ENCODE measurements around the gene CPPED1. TPM values are rescaled to one million over a fixed set of nuclear protein-coding genes. Genes with fewer than 3 reads are reported as not detected.

Gene CPPED1
- total and polyA plus RNA-seq, 10 of the 15 experiments (the other 5 are each of a cell fraction or from before 2014, with no cell fraction given): 7.1 to 39.0 (median 16.0) TPM

DNA sequence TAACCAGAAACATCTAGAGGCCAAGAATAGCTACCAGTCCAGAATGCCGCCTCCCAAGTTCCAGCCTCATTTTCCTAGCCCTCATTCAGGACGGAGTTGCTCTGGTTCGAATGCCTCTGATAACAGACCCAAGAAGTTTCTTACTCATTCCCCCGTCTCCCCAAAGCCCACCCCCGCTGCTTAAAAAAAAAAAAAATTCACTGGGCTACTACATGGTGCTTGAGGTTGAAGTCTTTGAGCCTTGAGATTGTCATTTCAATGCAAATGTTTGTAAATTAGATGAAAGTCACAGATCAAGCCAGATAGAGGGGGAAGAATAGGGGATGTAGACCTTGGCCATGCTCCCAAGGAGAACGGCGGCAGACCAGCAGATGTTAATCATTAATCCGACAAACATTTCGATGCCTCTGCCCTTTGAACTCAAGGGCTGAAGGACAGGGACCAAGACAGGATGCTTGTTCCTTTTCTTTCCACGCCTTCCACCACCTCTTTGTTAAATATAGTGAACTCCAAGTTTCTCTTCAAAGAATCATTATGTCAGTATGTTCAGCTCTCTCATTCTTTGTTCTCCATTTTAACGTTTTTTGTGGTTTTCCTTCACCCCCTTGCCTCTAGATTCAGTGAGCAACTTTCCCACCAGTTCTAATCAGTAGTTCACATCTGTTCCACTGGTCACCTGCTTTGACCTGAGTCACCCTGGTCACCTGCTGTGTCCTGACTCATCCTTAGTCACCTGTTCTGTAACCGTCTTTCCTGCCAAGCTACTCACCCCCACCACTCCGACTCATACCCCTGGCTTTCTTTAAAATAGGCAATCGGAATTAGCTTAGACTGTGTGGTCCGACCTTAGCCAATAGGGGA is 190.3 kb downstream of the CPPED1 start (continued):
- TF ChIP-seq, protein P1, sequence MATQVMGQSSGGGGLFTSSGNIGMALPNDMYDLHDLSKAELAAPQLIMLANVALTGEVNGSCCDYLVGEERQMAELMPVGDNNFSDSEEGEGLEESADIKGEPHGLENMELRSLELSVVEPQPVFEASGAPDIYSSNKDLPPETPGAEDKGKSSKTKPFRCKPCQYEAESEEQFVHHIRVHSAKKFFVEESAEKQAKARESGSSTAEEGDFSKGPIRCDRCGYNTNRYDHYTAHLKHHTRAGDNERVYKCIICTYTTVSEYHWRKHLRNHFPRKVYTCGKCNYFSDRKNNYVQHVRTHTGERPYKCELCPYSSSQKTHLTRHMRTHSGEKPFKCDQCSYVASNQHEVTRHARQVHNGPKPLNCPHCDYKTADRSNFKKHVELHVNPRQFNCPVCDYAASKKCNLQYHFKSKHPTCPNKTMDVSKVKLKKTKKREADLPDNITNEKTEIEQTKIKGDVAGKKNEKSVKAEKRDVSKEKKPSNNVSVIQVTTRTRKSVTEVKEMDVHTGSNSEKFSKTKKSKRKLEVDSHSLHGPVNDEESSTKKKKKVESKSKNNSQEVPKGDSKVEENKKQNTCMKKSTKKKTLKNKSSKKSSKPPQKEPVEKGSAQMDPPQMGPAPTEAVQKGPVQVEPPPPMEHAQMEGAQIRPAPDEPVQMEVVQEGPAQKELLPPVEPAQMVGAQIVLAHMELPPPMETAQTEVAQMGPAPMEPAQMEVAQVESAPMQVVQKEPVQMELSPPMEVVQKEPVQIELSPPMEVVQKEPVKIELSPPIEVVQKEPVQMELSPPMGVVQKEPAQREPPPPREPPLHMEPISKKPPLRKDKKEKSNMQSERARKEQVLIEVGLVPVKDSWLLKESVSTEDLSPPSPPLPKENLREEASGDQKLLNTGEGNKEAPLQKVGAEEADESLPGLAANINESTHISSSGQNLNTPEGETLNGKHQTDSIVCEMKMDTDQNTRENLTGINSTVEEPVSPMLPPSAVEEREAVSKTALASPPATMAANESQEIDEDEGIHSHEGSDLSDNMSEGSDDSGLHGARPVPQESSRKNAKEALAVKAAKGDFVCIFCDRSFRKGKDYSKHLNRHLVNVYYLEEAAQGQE (IDR thresholded peaks at IDR 0.05; ENCODE audit: low read depth, low read length): no peak
- TF ChIP-seq NFXL1 (IDR thresholded peaks at IDR 0.05; ENCODE audit: borderline replicate concordance) (no peak), RB1 (IDR thresholded peaks at IDR 0.05; ENCODE audit: borderline replicate concordance) (no peak), PAX8 (IDR thresholded peaks at IDR 0.05) (no peak), ZNF384 (IDR thresholded peaks at IDR 0.05; ENCODE audit: borderline replicate concordance, low read depth, low read length) (peak; percentile 82), MTA2 (IDR thresholded peaks at IDR 0.05; ENCODE audit: low read depth) (peak; percentile 92), JUNB (IDR thresholded peaks at IDR 0.05) (peak; percentile 67), MYB (IDR thresholded peaks at IDR 0.05; ENCODE audit: borderline replicate concordance, low read depth, low read length) (peak; percentile 84; the same call in 1 of the 2 replicates), SPI1 (IDR thresholded peaks at IDR 0.05; ENCODE audit: borderline replicate concordance, insufficient read depth, low read depth, low read length) (no peak), MAX (IDR thresholded peaks at IDR 0.05; ENCODE audit: low read depth, low read length) (no peak), POU2F2 (IDR thresholded peaks at IDR 0.05; ENCODE audit: borderline replicate concordance, low read depth, low read length) (peak; percentile 24; the same call in 1 of the 3 replicates), BACH1 (IDR thresholded peaks at IDR 0.05; ENCODE audit: borderline replicate concordance) (peak; percentile 78; the same call in 1 of the 2 replicates), EGR1 (IDR thresholded peaks at IDR 0.05; ENCODE audit: borderline replicate concordance in 1 of 2, low read depth in 2 of 2, low read length in 2 of 2) (no peak), POLR2A (IDR thresholded peaks at IDR 0.05; ENCODE audit: low read depth, low read length) (no peak), RCOR1 (conservative IDR thresholded peaks at IDR 0.05; ENCODE audit: low read depth, low read length) (no peak), ETV6 (conservative IDR thresholded peaks at IDR 0.05 in 1 of 2, IDR thresholded peaks at IDR 0.05 in 1 of 2; ENCODE audit: borderline replicate concordance in 1 of 2, low read depth in 1 of 2) (peak in 1 of 2 experiments; percentile 15; a peak in 1 of 4 replicates), NFYA (IDR thresholded peaks at IDR 0.05; ENCODE audit: borderline replicate concordance, low read depth, low read length) (no peak), CBFB (IDR thresholded peaks at IDR 0.05; ENCODE audit: low read depth) (peak; percentile 64; the same call in 1 of the 2 replicates), RELB (IDR thresholded peaks at IDR 0.05; ENCODE audit: low read depth) (peak; percentile 92), KDM1A (IDR thresholded peaks at IDR 0.05; ENCODE audit: borderline replicate concordance) (no peak)
- TF ChIP-seq, protein P2, sequence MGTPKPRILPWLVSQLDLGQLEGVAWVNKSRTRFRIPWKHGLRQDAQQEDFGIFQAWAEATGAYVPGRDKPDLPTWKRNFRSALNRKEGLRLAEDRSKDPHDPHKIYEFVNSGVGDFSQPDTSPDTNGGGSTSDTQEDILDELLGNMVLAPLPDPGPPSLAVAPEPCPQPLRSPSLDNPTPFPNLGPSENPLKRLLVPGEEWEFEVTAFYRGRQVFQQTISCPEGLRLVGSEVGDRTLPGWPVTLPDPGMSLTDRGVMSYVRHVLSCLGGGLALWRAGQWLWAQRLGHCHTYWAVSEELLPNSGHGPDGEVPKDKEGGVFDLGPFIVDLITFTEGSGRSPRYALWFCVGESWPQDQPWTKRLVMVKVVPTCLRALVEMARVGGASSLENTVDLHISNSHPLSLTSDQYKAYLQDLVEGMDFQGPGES (IDR thresholded peaks at IDR 0.05): no peak
- TF ChIP-seq, protein P3, sequence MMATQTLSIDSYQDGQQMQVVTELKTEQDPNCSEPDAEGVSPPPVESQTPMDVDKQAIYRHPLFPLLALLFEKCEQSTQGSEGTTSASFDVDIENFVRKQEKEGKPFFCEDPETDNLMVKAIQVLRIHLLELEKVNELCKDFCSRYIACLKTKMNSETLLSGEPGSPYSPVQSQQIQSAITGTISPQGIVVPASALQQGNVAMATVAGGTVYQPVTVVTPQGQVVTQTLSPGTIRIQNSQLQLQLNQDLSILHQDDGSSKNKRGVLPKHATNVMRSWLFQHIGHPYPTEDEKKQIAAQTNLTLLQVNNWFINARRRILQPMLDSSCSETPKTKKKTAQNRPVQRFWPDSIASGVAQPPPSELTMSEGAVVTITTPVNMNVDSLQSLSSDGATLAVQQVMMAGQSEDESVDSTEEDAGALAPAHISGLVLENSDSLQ (IDR thresholded peaks at IDR 0.05): peak; percentile 58; the same call in 1 of the 2 replicates
